H1 (cell line): Measurements from ENCODE around the gene NRXN2. TPM values are rescaled to one million over a fixed set of nuclear protein-coding genes. Genes with fewer than 3 reads are reported as not detected.

Source experiments
- CTCF ChIA-PET: fragments of 300-600 bp; sonication (Branson Sonifier 250); formaldehyde crosslinking; loops from one replicate; lab custom pipeline; 2021; ENCODE audit not compliant: partially characterized antibody; lab: Charles Lee
- POLR2A ChIA-PET: fragments of 300-600 bp; sonication (Branson Sonifier 250); formaldehyde crosslinking; loops from one replicate; lab custom pipeline; 2021; ENCODE audit warnings: inconsistent platforms; ENCODE audit not compliant: partially characterized antibody; lab: Charles Lee
- DNase-seq, 2 experiments: peaks; one replicate each; pipeline versions ENCODE4 v3.0.0 to v3.0.0-alpha.2; 2010 to 2022; ENCODE audit warnings: low spot score in 2 of 2, low read depth in 1 of 2, mixed read lengths in 1 of 2
- FAIRE-seq: peaks from 2 replicates; lab custom pipeline; 2011; peaks lifted over from hg19 to GRCh38; lab: Jason Lieb, UNC
- H2AFZ ChIP-seq: 2 replicates; pipeline ENCODE4 v1.8.1; 2012; ENCODE audit warnings: low read length, inconsistent platforms
- H2AK5ac ChIP-seq: 2 replicates; pipeline ENCODE4 v1.6.1; 2013; ENCODE audit warnings: low read depth, low read length
- H2BK120ac ChIP-seq: replicated peaks from 2 replicates; pipeline ENCODE3; 2013; ENCODE audit warnings: low read depth, low read length, inconsistent platforms
- H2BK12ac ChIP-seq: 2 replicates; pipeline ENCODE4 v1.6.1; 2013; ENCODE audit warnings: low read depth, low read length
- H2BK15ac ChIP-seq: 2 replicates; pipeline ENCODE4 v1.6.1; 2013; ENCODE audit warnings: low read length
- H2BK20ac ChIP-seq: 2 replicates; pipeline ENCODE4 v1.6.1; 2013; ENCODE audit warnings: low read length
- H2BK5ac ChIP-seq: 2 replicates; pipeline ENCODE4 v1.6.1; 2013; ENCODE audit warnings: low read depth, low read length
- H3K14ac ChIP-seq: 2 replicates; pipeline ENCODE4 v1.6.1; 2013; ENCODE audit warnings: inconsistent platforms; ENCODE audit not compliant: insufficient read length
- H3K18ac ChIP-seq: 2 replicates; pipeline ENCODE4 v1.6.1; 2013; ENCODE audit warnings: low read length; ENCODE audit errors: extremely low read depth
- H3K23ac ChIP-seq: 2 replicates; pipeline ENCODE4 v1.6.1; 2013; ENCODE audit warnings: inconsistent platforms; ENCODE audit not compliant: insufficient read length
- H3K23me2 ChIP-seq: 2 replicates; pipeline ENCODE4 v1.6.1; 2013; ENCODE audit warnings: low read depth, low read length
- H3K27ac ChIP-seq: 2 replicates; pipeline ENCODE4 v1.6.1; 2011; ENCODE audit warnings: low read depth, low read length, inconsistent platforms
- H3K27me3 ChIP-seq, 4 experiments: replicated peaks in 1 of 4; 1 replicate in 1 of 4; 2 replicates in 3 of 4; pipeline versions ENCODE4 v1.6.1 to v1.8.1; 2011 to 2013; ENCODE audit warnings: low read length in 3 of 4, mild to moderate bottlenecking in 3 of 4, inconsistent platforms in 2 of 4, mixed read lengths in 2 of 4, moderate library complexity in 1 of 4; ENCODE audit not compliant: control insufficient read depth in 3 of 4, insufficient read depth in 3 of 4; ENCODE audit errors: extremely low read depth in 1 of 4
- H3K36me3 ChIP-seq, 4 experiments: 2 replicates each; pipeline versions ENCODE4 v1.6.1 to v1.8.1; 2011 to 2013; ENCODE audit warnings: mild to moderate bottlenecking in 4 of 4, low read length in 3 of 4, moderate library complexity in 2 of 4, control low read depth in 1 of 4, inconsistent platforms in 1 of 4; ENCODE audit not compliant: insufficient read depth in 4 of 4, control insufficient read depth in 2 of 4
- H3K4ac ChIP-seq: replicated peaks from 2 replicates; pipeline ENCODE3; 2013; ENCODE audit warnings: low read length, low read depth, mixed read lengths, inconsistent platforms; ENCODE audit not compliant: insufficient read length
- H3K4me1 ChIP-seq, 4 experiments: replicated peaks in 1 of 4; 1 replicate in 1 of 4; 2 replicates in 3 of 4; pipeline versions ENCODE4 v1.6.1 to v1.8.1; 2011 to 2013; ENCODE audit warnings: low read length in 3 of 4, inconsistent platforms in 2 of 4, mixed read lengths in 1 of 4; ENCODE audit not compliant: insufficient read depth in 4 of 4, control insufficient read depth in 3 of 4
- H3K4me2 ChIP-seq, 2 experiments: 2 replicates each; pipeline versions ENCODE4 v1.6.1 to v1.8.1; 2011 to 2013; ENCODE audit warnings: low read depth in 2 of 2, low read length in 2 of 2, control low read depth in 1 of 2, inconsistent platforms in 1 of 2, mild to moderate bottlenecking in 1 of 2; ENCODE audit not compliant: insufficient read depth in 1 of 2
- H3K4me3 ChIP-seq, 4 experiments: fragments of 200-600, 300-600 bp in 1 of 4; sonication (generic), shearing (Covaris generic), sonication (Bioruptor Twin) in 1 of 4; 2 replicates each; pipeline versions ENCODE4 v1.5.1 to v1.8.1; 2011 to 2016; ENCODE audit warnings: low read length in 4 of 4, low read depth in 3 of 4, control low read depth in 2 of 4, inconsistent platforms in 2 of 4, mild to moderate bottlenecking in 2 of 4, mixed read lengths in 1 of 4, moderate library complexity in 1 of 4; ENCODE audit not compliant: insufficient read depth in 2 of 4; ENCODE audit errors: extremely low read depth in 1 of 4
- H3K56ac ChIP-seq: replicated peaks from 2 replicates; pipeline ENCODE3; 2013; ENCODE audit warnings: low read depth, mild to moderate bottlenecking, mixed read lengths, low read length, inconsistent platforms; ENCODE audit not compliant: insufficient read length
- H3K79me1 ChIP-seq: 2 replicates; pipeline ENCODE4 v1.6.1; 2013; ENCODE audit warnings: low read depth, low read length, control low read depth
- H3K79me2 ChIP-seq, 2 experiments: 2 replicates each; pipeline versions ENCODE4 v1.6.1 to v1.8.1; 2012 to 2013; ENCODE audit warnings: low read length in 2 of 2, mild to moderate bottlenecking in 2 of 2, inconsistent platforms in 1 of 2; ENCODE audit not compliant: insufficient read depth in 2 of 2, control insufficient read depth in 1 of 2
- H3K9ac ChIP-seq, 4 experiments: replicated peaks in 1 of 4; 1 replicate in 1 of 4; 2 replicates in 3 of 4; pipeline versions ENCODE4 v1.6.1 to v1.8.1; 2011 to 2013; ENCODE audit warnings: low read depth in 3 of 4, low read length in 3 of 4, control low read depth in 2 of 4, mild to moderate bottlenecking in 2 of 4, moderate library complexity in 2 of 4, inconsistent platforms in 1 of 4; ENCODE audit errors: extremely low read depth in 1 of 4
- H3K9me3 ChIP-seq, 2 experiments: 2 replicates each; pipeline versions ENCODE4 v1.6.1 to v1.8.1; 2012 to 2013; ENCODE audit warnings: mild to moderate bottlenecking in 2 of 2, moderate library complexity in 2 of 2, control low read depth in 1 of 2, inconsistent platforms in 1 of 2, low read depth in 1 of 2, low read length in 1 of 2, mixed read lengths in 1 of 2; ENCODE audit not compliant: insufficient read depth in 2 of 2
- H4K20me1 ChIP-seq, 2 experiments: replicated peaks in 1 of 2; 2 replicates each; pipeline versions ENCODE3 to v1.8.1; 2011 to 2013; ENCODE audit warnings: inconsistent platforms in 2 of 2, low read length in 2 of 2, mild to moderate bottlenecking in 1 of 2; ENCODE audit not compliant: insufficient read depth in 2 of 2, control insufficient read depth in 1 of 2
- H4K5ac ChIP-seq: 2 replicates; pipeline ENCODE4 v1.6.1; 2013; ENCODE audit warnings: low read length, low read depth, mixed read lengths, inconsistent platforms; ENCODE audit not compliant: insufficient read length
- H4K8ac ChIP-seq: 2 replicates; pipeline ENCODE4 v1.8.0; 2013; ENCODE audit warnings: mild to moderate bottlenecking, moderate library complexity, low read length, inconsistent platforms; ENCODE audit not compliant: insufficient read depth; ENCODE audit errors: extremely low read depth
- H4K91ac ChIP-seq: replicated peaks from 2 replicates; pipeline ENCODE3; 2013; ENCODE audit warnings: low read length, mixed read lengths, inconsistent platforms; ENCODE audit not compliant: insufficient read length
- BRCA1 ChIP-seq: IDR thresholded peaks from 2 replicates; pipeline ENCODE4 v1.6.1; 2012; ENCODE audit warnings: low read depth, low read length, improper control_type of control experiment
- CTCF ChIP-seq, 3 experiments: IDR thresholded peaks; 1 replicate in 2 of 3; 2 replicates in 1 of 3; pipeline versions ENCODE4 v1.5.1 to v1.6.1; 2011; ENCODE audit warnings: low read length in 3 of 3, mild to moderate bottlenecking in 3 of 3, inconsistent platforms in 2 of 3, low read depth in 1 of 3, moderate library complexity in 1 of 3; ENCODE audit not compliant: insufficient read depth in 1 of 3; ENCODE audit errors: control extremely low read depth in 1 of 3
- EP300 ChIP-seq, 2 experiments: IDR thresholded peaks; 1 replicate in 1 of 2; 2 replicates in 1 of 2; pipeline ENCODE4 v1.6.1; 2011 to 2012; ENCODE audit warnings: low read depth in 2 of 2, low read length in 2 of 2, mild to moderate bottlenecking in 2 of 2, borderline replicate concordance in 1 of 2, inconsistent platforms in 1 of 2, moderate library complexity in 1 of 2
- GTF2F1 ChIP-seq: IDR thresholded peaks from 2 replicates; pipeline ENCODE4 v1.6.1; 2012; ENCODE audit warnings: low read depth, low read length, improper control_type of control experiment, borderline replicate concordance
- KDM1A ChIP-seq: fragments of 200-600, 300-600 bp; sonication (generic); IDR thresholded peaks from 2 replicates; pipeline ENCODE4 v1.7.1; 2016; ENCODE audit warnings: mild to moderate bottlenecking, low read length, borderline replicate concordance
- NRF1 ChIP-seq: IDR thresholded peaks from 2 replicates; pipeline ENCODE4 v1.6.1; 2011; ENCODE audit warnings: mild to moderate bottlenecking, low read depth, low read length, improper control_type of control experiment
- RBBP5 ChIP-seq: IDR thresholded peaks from 2 replicates; pipeline ENCODE4 v1.7.1; 2012; ENCODE audit warnings: low read depth, mild to moderate bottlenecking, inconsistent platforms, low read length, moderate library complexity, borderline replicate concordance
- TAF7 ChIP-seq: optimal IDR thresholded peaks from 2 replicates; pipeline ENCODE3; 2011; ENCODE audit warnings: low read depth, mild to moderate bottlenecking, inconsistent platforms, low read length, moderate library complexity, borderline replicate concordance
- WGBS, 2 experiments: shearing (Covaris generic) in 1 of 2; methylation state at CpG; one replicate each; pipeline versions ENCODE4 v1.1.6 to v1.1.7; 2013 to 2015; ENCODE audit warnings: low lambda C conversion rate in 2 of 2, mixed read lengths in 2 of 2, inconsistent platforms in 1 of 2, low coverage in 1 of 2, missing lambda C conversion rate in 1 of 2; ENCODE audit not compliant: insufficient replicate concordance in 2 of 2, insufficient coverage in 1 of 2, insufficient read length in 1 of 2; ENCODE audit errors: extremely low coverage in 1 of 2, missing lambda C conversion rate in 1 of 2; 5-methylcytosine and 5-hydroxymethylcytosine counted together
- polyA plus RNA-seq, 7 experiments: library from polyadenylated mRNA; depleted of rRNA in 3 of 7; stranded (reverse) in 5 of 7; unstranded in 2 of 7; fragments of >200 nt in 5 of 7; fragments of 200-250 nt in 2 of 7; gene quantifications; 1 replicate in 5 of 7; 2 replicates in 1 of 7; 4 replicates in 1 of 7; pipeline versions ENCODE4 v1.2.1 to v1.2.3, GENCODE V29; 2011 to 2013; ENCODE audit warnings: missing spikeins in 2 of 7, mixed read lengths in 2 of 7
- total RNA-seq: library from RNA; stranded (reverse); fragmentation: NEBNext Ultra II Directional; extraction: Animal tissue kit (Norgen Biotek cat#: 25700); gene quantifications from 2 replicates; pipeline ENCODE4 v1.2.1, GENCODE V29; 2021

Gene NRXN2
- total and polyA plus RNA-seq, 2 of the 8 experiments (the other 6 are each of a cell fraction or from before 2014, with no cell fraction given), result 1.3 to 11.5 TPM

GRCh38 chr11:64735725-64736259 lies 12.8 kb upstream of the NRXN2 start:
- Histone ChIP-seq H3K4me2 (no peak overlapping the region), H4K91ac (no peak overlapping the region), H3K14ac (no peak overlapping the region), H3K4me3 (no peak overlapping the region), H2BK12ac (0 out of 2 replicates have a peak overlapping the region, but pooled peaks have one; percentile 17), H3K4me1 (peaks cover under 1 to 15% (median 10%) of the 10 kb centered on the region in 4 experiments), H3K23ac (no peak overlapping the region), H4K5ac (no peak overlapping the region), H3K79me1 (no peaks in the 10 kb centered on the region; the same call in 1 of the 2 replicates), H3K27ac (no peak overlapping the region), H4K8ac (no peak overlapping the region), H2BK5ac (no peak overlapping the region; the same call in 1 of the 2 replicates), H2AFZ (no peak overlapping the region), H3K23me2 (no peaks in the 10 kb centered on the region; the same call in 1 of the 2 replicates), H2BK15ac (no peak overlapping the region), H4K20me1 (no peaks in the 10 kb centered on the region), H2BK20ac (no peak overlapping the region), H3K9me3 (no peaks in the 10 kb centered on the region), H3K27me3 (no peaks in the 10 kb centered on the region; a peak in 2 of 7 replicates), H3K79me2 (no peaks in the 10 kb centered on the region), H3K36me3 (0 out of 8 replicates have a peak, but pooled peaks cover 0 to 4% (median 0%) of the 10 kb centered on the region in 4 experiments), H2AK5ac (no peak overlapping the region), H2BK120ac (no peak overlapping the region), H3K4ac (no peak overlapping the region)
- ChIA-PET CTCF (interaction anchor here (0.6 to 23.7 kb wide), 9 partner anchors 9 to 1345 kb away, joined by 3 to 376 read pairs (median 9); partner anchors contain the start of genes PYGM and RASGRP2), POLR2A (interaction anchor here (0.6 to 42.9 kb wide), 6 partner anchors 9 to 76 kb away, joined by 3 to 1087 read pairs (median 4); partner anchors contain the start of genes PYGM and SF1)
- WGBS, 2 experiments, result 96% methylated on average over 9 of the region's 9 CpGs; no CpG with 5 or more reads in 1 of the 2 experiments
- no peak for FAIRE-seq
- DNase-seq, result no peak
- TF ChIP-seq BRCA1 (no peak), GTF2F1 (no peak), KDM1A (no peak), TAF7 (no peak), EP300 (IDR thresholded peaks at IDR 0.05; ENCODE audit: borderline replicate concordance in 1 of 2, low read depth in 2 of 2, low read length in 2 of 2) (no peak), NRF1 (no peak), CTCF (IDR thresholded peaks at IDR 0.05; ENCODE audit: control extremely low read depth in 1 of 3, insufficient read depth in 1 of 3, low read depth in 1 of 3, low read length in 3 of 3) (no peak), RBBP5 (no peak)
- TF ChIP-seq, all 59 proteins: peak for 0
- Histone ChIP-seq H3K56ac (no peak overlapping the region), H3K9ac (no peak overlapping the region), H3K18ac (no peak overlapping the region)
